Stimulated activated CD8-positive, alpha-beta memory T cell treated with anti-CD3 and anti-CD28 coated beads, Interleukin-7, amount 100 ng/mL, for 24 hours (primary cell): ENCODE data around the gene TDRD7.

Experiments used
- DNase-seq: peaks from one replicate; pipeline ENCODE4 v3.0.0-alpha.2; 2020; ENCODE audit warnings: low read depth

TDRD7 gene

DNA sequence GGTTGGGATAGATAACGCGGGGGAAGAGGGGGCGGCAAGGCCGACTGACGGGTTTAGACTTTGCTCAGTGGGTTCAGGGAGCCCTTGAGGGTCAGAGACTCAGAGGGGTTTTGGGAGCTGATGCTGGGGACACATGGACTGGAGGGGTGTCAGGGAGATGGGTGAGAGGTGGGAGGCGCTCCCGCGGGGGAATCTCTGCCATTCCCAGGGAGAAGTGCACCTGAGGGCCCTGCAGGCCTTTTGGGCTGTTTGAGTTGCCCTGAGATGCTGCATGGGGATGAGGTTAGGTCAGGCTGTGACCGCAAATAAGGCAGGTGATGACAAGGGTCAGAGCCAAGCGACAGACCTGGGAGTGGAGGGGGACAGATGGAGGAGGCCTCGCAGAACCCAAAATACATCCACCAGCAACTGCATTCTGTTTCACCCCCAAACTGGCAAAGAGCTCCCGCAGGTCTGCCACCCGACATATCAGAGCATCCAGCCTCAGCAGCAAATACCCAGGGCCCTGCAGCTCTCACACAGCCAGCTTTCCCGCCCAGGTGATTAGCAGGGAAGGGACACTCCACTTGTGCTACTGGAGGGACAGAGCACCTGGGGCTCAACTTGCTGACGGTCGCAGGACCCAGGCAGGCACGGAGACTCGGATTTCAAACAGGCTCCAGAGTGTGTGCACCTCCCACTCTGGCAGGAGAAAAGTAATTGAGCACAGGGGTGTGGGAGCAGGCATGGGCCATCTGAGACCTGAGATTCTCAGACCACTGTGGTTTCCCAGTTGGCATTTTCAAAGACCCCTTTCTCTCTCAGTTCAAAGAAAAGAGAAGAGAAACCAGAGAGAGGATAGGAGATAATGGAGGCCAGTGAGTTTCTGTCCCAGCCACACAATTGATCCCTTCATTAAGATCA, 116.0 kb downstream of the TDRD7 start:
- no peak for DNase-seq

DNA sequence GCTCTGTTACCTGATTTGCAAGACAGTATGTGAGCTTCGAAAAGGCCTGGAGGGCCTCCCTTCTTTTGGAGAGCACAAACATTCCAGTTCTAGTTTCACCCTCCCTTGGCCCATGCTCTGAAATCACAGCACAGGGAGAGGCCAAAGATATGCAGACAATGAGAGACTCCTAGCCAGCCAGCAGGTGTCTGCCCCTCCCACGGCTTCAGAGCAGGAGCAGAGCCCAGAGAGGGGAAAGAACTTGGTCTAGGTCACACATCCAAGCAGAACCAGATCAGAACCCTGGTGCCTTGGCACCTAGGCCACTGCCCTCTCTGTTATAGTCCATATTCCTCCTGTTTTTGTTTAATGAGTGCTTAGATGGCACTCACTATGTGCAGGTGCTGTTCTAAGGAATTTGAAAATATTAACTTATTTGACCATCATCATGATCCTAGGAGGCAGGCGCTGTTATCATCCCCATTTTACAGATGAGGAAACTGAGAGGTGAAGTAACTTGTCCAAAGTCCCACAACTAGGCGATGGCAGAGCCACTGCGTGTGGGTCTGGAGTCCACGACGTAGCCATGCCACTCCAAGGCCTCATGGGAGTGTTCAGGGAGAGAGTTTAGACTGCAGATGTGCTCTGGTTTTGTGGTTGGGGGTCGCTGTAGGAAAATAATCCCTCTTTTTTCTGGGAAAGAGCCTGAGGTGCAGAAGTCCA, 116.8 kb downstream of the TDRD7 start:
- no peak for DNase-seq

- DNase-seq, result no peak
Measured at GRCh38 chr9:97529363-97530076, 117.6 kb downstream of the TDRD7 start.

DNA sequence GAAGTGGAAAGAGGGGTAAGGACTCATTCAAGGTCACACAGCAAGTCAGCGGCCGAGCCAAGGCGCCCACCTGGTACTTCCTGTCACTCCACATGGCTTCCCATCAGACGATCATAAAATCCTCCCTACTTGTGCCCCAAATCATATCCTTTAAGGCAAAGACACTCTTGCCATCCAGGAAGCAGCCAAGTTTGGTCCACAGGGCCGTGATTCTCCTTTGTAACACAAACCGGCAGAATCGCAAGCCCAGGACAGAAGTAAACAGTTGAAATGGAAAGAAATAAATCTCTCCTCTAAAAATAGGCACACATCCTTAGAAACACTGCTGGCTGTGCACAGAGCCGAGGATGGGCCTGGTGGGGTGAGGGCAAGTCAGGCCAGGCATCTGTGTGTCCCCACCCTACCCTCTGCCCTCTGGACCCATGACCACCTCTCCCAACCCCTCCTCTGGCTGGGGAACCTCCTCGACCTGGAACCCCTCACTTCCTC, 120.0 kb downstream of the TDRD7 start:
- DNase-seq, result no peak

DNA sequence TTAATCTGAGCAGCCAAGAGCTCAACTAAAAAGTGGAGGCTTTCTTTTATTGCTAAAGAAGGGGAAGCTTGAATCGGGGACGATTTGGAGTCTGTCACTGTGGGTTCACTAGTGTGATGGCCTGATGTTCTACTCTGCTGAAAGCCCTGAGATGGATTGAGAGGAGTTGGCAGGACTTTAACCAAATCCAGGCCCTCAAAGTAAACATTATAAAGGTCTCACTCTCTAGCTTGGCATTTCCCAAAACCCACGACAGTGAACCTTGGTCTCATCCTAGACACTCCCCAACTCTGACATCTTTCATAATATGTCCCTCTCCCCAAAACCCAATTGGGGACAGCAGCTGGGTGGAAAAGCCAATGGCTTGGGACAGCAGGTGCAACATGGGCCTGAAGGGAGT, 122.3 kb downstream of the TDRD7 start:
- no peak for DNase-seq

- no peak for DNase-seq
Measured at GRCh38 chr9:97534961-97535594, 123.2 kb downstream of the TDRD7 start.

DNA sequence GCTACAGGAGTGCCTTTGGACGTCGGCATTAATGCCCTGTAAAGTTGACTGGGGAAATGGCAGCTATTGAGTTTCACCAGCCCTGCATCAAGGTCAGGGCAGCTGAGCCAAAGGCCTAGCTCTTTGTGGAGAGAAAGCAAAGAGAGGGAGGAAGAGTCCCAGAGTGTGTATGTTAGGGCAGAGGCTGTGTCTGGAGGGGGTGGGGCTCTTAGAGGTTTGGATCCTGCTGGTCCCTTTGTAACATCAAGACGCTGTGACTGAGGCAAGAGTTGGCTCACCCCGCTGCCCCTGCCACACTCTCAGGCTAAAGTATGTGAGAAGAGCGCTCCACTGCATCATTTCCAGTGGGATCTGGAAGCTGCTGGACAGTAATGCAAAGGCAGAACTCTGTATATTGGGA, 123.9 kb downstream of the TDRD7 start:
- DNase-seq, result no peak

DNA sequence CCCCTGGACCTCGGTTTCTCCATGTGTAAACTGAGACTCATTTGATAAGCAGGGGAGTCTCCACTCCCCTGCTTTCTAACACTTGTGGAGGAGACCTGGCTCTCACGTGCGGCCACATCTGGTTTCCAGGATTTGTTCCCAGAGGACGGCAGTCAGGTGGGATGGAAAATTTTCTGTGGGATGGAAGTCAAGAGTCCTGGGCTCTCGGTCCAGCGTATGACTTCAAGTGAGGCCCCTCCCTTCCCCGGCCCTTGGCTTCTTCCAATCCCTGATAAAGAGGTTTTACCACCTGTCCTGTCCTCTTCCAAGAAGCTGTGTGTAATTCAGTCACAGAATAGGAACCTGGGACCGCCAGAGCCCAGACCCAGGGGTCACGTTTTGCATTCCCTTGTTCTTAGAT, 124.6 kb downstream of the TDRD7 start:
- DNase-seq, result no peak

DNA sequence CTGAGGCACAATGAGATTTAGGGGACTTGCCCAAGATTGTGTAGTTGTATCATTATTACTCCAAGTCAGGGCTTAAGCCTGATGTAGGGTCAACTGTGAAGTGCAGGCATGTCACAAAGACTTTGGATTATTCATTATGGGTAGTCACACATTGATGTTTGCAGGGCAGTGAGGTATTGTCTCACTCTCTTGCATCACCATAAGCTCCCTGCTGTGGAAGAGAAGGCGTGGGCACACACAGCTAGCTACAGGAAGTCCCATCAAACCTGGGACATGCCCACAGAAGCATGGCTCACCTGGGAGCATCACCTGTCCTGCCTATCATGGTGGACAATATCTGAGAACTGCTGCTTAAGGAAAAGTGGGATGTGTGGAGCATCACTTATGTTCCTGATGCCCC, 131.7 kb downstream of the TDRD7 start:
- no peak for DNase-seq

DNA sequence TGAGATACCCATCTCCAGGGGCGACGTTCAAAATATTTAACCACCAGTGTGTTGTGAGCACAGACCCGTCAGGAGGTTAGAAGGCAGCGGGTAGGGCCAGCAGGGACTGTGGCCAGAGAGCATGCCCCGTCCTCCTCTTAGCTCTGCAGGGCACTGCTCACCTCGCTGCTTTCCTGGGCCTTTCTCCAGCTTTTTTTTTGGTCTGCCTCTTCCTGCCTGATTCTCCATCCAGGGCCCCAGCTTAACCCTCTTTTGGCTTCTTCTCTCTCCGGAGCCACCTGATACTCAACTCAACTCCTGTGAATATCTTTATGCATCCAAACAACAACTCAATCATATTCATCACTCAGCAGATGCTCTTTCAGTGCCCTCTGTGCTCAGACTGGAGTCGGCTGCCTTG, 133.6 kb downstream of the TDRD7 start:
- no peak for DNase-seq
